Measurements from ENCODE around the gene CCDC88C. TPM values are rescaled to one million over a fixed set of nuclear protein-coding genes. Genes with fewer than 3 reads are reported as not detected.

Gene CCDC88C
- total and polyA plus RNA-seq, 8 donors, result 26.2 to 41.8 (median 31.6) TPM

GRCh38 chr14:91237219-91237618 is 180.4 kb downstream of the CCDC88C start:
- no peak for DNase-seq
- Histone ChIP-seq H3K4me3 (no peak overlapping the region), H3K9me3 (no peaks in the 10 kb centered on the region), H3K36me3 (peaks cover 0 to 15% of the 10 kb centered on the region in 2 donors), H3K27ac (no peak overlapping the region), H3K4me1 (peaks cover 1 to 17% of the 10 kb centered on the region in 2 donors), H3K27me3 (no peaks in the 10 kb centered on the region)
- TF ChIP-seq, protein P1, sequence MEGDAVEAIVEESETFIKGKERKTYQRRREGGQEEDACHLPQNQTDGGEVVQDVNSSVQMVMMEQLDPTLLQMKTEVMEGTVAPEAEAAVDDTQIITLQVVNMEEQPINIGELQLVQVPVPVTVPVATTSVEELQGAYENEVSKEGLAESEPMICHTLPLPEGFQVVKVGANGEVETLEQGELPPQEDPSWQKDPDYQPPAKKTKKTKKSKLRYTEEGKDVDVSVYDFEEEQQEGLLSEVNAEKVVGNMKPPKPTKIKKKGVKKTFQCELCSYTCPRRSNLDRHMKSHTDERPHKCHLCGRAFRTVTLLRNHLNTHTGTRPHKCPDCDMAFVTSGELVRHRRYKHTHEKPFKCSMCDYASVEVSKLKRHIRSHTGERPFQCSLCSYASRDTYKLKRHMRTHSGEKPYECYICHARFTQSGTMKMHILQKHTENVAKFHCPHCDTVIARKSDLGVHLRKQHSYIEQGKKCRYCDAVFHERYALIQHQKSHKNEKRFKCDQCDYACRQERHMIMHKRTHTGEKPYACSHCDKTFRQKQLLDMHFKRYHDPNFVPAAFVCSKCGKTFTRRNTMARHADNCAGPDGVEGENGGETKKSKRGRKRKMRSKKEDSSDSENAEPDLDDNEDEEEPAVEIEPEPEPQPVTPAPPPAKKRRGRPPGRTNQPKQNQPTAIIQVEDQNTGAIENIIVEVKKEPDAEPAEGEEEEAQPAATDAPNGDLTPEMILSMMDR (IDR thresholded peaks at IDR 0.05), result no peak
- intact Hi-C loops (cut with DNase I), result no loop called here
- ATAC-seq, result peak; percentile 51

- H3K27me3 ChIP-seq, result no peaks in the 10 kb centered on the region
- no peaks in the 10 kb centered on the region for H3K9me3 ChIP-seq
- H3K4me3 ChIP-seq, result no peak overlapping the region
- TF ChIP-seq, protein P1 (IDR thresholded peaks at IDR 0.05), result no peak
- no peak for ATAC-seq
- no peak for DNase-seq
- H3K4me1 ChIP-seq, result peaks cover 8 to 25% of the 10 kb centered on the region in 2 donors
- intact Hi-C loops (cut with DNase I), result no loop called here
- peaks cover 0 to 15% of the 10 kb centered on the region in 2 donors for H3K36me3 ChIP-seq
- no peak overlapping the region for H3K27ac ChIP-seq
These were observed 181.8 kb downstream of the CCDC88C start for GRCh38 chr14:91235841-91236240.

GRCh38 chr14:91234791-91235114 is 182.9 kb downstream of the CCDC88C start:
- DNase-seq (no peak), ATAC-seq (no peak)
- no peak overlapping the region for H3K4me3 ChIP-seq
- no peaks in the 10 kb centered on the region for H3K27me3 ChIP-seq
- no peak overlapping the region for H3K27ac ChIP-seq
- no peaks in the 10 kb centered on the region for H3K9me3 ChIP-seq
- TF ChIP-seq, protein P1 (IDR thresholded peaks at IDR 0.05), result no peak
- intact Hi-C loops (cut with DNase I), result no loop called here
- H3K36me3 ChIP-seq, result peaks cover 0 to 15% of the 10 kb centered on the region in 2 donors
- peaks cover 9 to 36% of the 10 kb centered on the region in 2 donors for H3K4me1 ChIP-seq

DNA sequence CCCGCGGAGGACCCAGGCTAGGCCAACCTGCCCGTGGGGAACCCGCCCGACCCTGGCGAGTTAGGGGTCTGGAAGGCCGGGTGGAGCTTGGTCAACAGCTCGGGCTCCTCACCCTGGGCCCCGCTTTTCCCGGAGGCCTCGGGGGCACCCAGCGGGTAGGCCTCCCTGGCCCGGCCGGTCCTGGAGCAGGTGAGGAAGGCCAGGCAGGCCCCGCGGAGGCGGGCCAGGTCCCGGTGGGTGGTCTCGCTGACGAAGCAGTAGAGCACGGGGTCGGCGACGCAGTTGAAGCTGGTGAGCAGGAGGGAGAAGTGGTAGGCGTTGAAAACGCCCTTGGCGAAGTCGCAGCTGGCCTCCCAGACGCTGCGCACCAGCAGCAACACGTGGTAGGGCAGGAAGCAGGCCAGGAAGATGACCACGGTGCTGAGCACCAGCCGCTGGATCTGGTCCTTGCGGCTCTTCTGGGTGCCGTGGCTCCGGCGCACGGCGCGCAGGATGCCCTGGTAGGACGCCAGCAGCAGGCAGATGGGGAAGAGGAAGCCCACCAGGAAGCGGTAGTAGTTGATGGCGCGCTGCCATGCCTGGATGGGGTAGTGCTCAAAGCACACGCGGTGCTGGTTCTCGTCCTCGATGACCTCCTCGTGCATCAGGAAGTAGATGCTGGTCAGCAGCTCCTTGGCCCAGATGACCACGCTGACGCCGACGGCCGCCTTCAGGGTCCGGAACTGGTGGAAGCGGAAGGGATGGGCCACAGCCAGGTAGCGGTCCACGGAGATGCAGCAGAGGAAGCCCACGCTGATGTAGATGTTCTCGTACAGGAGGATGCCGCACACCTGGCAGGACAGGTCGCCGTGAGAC is 183.5 kb downstream of the CCDC88C start:
- intact Hi-C loops (cut with DNase I), result no loop called here
- H3K4me1 ChIP-seq, result peaks cover 14 to 42% of the 10 kb centered on the region in 2 donors
- ATAC-seq (no peak), DNase-seq (no peak)
- TF ChIP-seq, protein P1 (IDR thresholded peaks at IDR 0.05), result no peak
- no peak overlapping the region for H3K4me3 ChIP-seq
- H3K9me3 ChIP-seq, result no peaks in the 10 kb centered on the region
- H3K36me3 ChIP-seq, result peaks cover 0 to 15% of the 10 kb centered on the region in 2 donors
- H3K27me3 ChIP-seq, result no peaks in the 10 kb centered on the region
- H3K27ac ChIP-seq, result no peak overlapping the region

GRCh38 chr14:91232603-91233002 is 185.0 kb downstream of the CCDC88C start:
- Histone ChIP-seq H3K9me3 (no peaks in the 10 kb centered on the region), H3K4me3 (no peak overlapping the region), H3K27ac (peak overlapping the region; percentile 48 to 80), H3K36me3 (peaks cover 0 to 15% of the 10 kb centered on the region in 2 donors), H3K4me1 (peaks cover 14 to 58% of the 10 kb centered on the region in 2 donors), H3K27me3 (no peaks in the 10 kb centered on the region)
- ATAC-seq (no peak), DNase-seq (no peak)
- TF ChIP-seq, protein P1 (IDR thresholded peaks at IDR 0.05), result no peak
- intact Hi-C loops (cut with DNase I), result no loop called here

Data from left lung (tissue), 10 donors.